MM.1S (cell line): ENCODE data around the gene TMEM225.

ENCODE experiments used
- DNase-seq: peaks from one replicate; pipeline ENCODE4 v3.0.0-alpha.2; 2015
- H2AFZ ChIP-seq: fragments of 300-600 bp; sonication (generic); 2 replicates; pipeline ENCODE4 v1.6.0; 2016; ENCODE audit warnings: antibody characterized with exemption, low read length
- H3F3A ChIP-seq: fragments of 300-600 bp; sonication (generic); 2 replicates; pipeline ENCODE4 v1.6.1; 2016; ENCODE audit warnings: mild to moderate bottlenecking, antibody characterized with exemption, low read length, moderate library complexity, mixed read lengths; ENCODE audit not compliant: insufficient read depth
- H3K27ac ChIP-seq: fragments of 300-600 bp; sonication (generic); 2 replicates; pipeline ENCODE4 v1.5.1; 2016; ENCODE audit warnings: mild to moderate bottlenecking, low read length
- H3K27me3 ChIP-seq: fragments of 300-600 bp; sonication (generic); replicated peaks from 2 replicates; pipeline ENCODE4 v1.6.0; 2016; ENCODE audit warnings: low read length; ENCODE audit not compliant: insufficient read depth
- H3K36me3 ChIP-seq: fragments of 300-600 bp; sonication (generic); replicated peaks from 2 replicates; pipeline ENCODE4 v1.6.1; 2016; ENCODE audit warnings: mild to moderate bottlenecking, low read length, mixed read lengths; ENCODE audit not compliant: insufficient read depth
- H3K4me1 ChIP-seq: fragments of 300-600 bp; sonication (generic); 2 replicates; pipeline ENCODE4 v1.6.1; 2016; ENCODE audit warnings: low read length, mixed read lengths
- H3K4me2 ChIP-seq: fragments of 300-600 bp; sonication (generic); 2 replicates; pipeline ENCODE4 v1.6.0; 2016; ENCODE audit warnings: low read depth, low read length
- H3K4me3 ChIP-seq: fragments of 300-600 bp; sonication (generic); 2 replicates; pipeline ENCODE4 v1.5.1; 2016; ENCODE audit warnings: low read length, mixed read lengths
- H3K79me2 ChIP-seq: fragments of 300-600 bp; sonication (generic); 2 replicates; pipeline ENCODE4 v1.6.1; 2016; ENCODE audit warnings: mixed run types, low read length, mixed read lengths
- H3K9ac ChIP-seq: fragments of 300-600 bp; sonication (generic); 2 replicates; pipeline ENCODE4 v1.6.1; 2016; ENCODE audit warnings: low read length, mixed read lengths
- H3K9me2 ChIP-seq: fragments of 300-600 bp; sonication (generic); replicated peaks from 2 replicates; pipeline ENCODE4 v1.6.1; 2016; ENCODE audit warnings: mild to moderate bottlenecking, low read length, mixed read lengths; ENCODE audit not compliant: insufficient read depth
- H3K9me3 ChIP-seq: fragments of 300-600 bp; sonication (generic); replicated peaks from 2 replicates; pipeline ENCODE4 v1.6.1; 2016; ENCODE audit warnings: mild to moderate bottlenecking, low read length, mixed read lengths; ENCODE audit not compliant: insufficient read depth
- H4K20me1 ChIP-seq: fragments of 300-600 bp; sonication (generic); 2 replicates; pipeline ENCODE4 v1.6.1; 2016; ENCODE audit warnings: mild to moderate bottlenecking, low read length, moderate library complexity, mixed read lengths; ENCODE audit not compliant: insufficient read depth
- CTCF ChIP-seq: fragments of 300-600 bp; sonication (generic); IDR thresholded peaks from 2 replicates; pipeline ENCODE4 v1.5.1; 2016; ENCODE audit warnings: antibody characterized with exemption, low read length, mixed read lengths
- EZH2 ChIP-seq: fragments of 300-600 bp; sonication (generic); optimal IDR thresholded peaks from 2 replicates; pipeline ENCODE3; 2017; ENCODE audit warnings: low read depth, mild to moderate bottlenecking, antibody characterized with exemption, low read length, mixed read lengths
- EZH2phosphoT487 ChIP-seq: fragments of 300-600 bp; sonication (generic); IDR thresholded peaks from 2 replicates; pipeline ENCODE4 v1.6.1; 2018; ENCODE audit warnings: antibody characterized with exemption, low read length

The TMEM225 gene

GRCh38 chr11:123838659-123839058, 46.8 kb downstream of the TMEM225 start:
- Histone ChIP-seq H3K4me3 (no peak overlapping the region), H3K36me3 (no peaks in the 10 kb centered on the region), H3K9ac (no peak overlapping the region), H3K4me1 (no peaks in the 10 kb centered on the region), H3K9me3 (no peaks in the 10 kb centered on the region), H3K79me2 (no peaks in the 10 kb centered on the region), H3K9me2 (no peaks in the 10 kb centered on the region), H3K27ac (no peak overlapping the region), H2AFZ (no peak overlapping the region), H3F3A (no peaks in the 10 kb centered on the region), H3K4me2 (no peak overlapping the region), H3K27me3 (no peaks in the 10 kb centered on the region), H4K20me1 (no peaks in the 10 kb centered on the region)
- TF ChIP-seq EZH2phosphoT487: no peak
- no peak for DNase-seq

- no peak for DNase-seq
- H3K27ac ChIP-seq: no peak overlapping the region
- H3K4me2 ChIP-seq: no peak overlapping the region
- no peaks in the 10 kb centered on the region for H3K4me1 ChIP-seq
- H3K9me3 ChIP-seq: no peaks in the 10 kb centered on the region
- H3K4me3 ChIP-seq: no peak overlapping the region
- no peaks in the 10 kb centered on the region for H3K79me2 ChIP-seq
- H3K36me3 ChIP-seq: no peaks in the 10 kb centered on the region
- H2AFZ ChIP-seq: no peak overlapping the region
- no peaks in the 10 kb centered on the region for H4K20me1 ChIP-seq
- H3F3A ChIP-seq: no peaks in the 10 kb centered on the region
- no peaks in the 10 kb centered on the region for H3K27me3 ChIP-seq
- TF ChIP-seq CTCF (no peak), EZH2phosphoT487 (no peak), EZH2 (no peak)
- no peak overlapping the region for H3K9ac ChIP-seq
- no peaks in the 10 kb centered on the region for H3K9me2 ChIP-seq
These were observed 47.3 kb downstream of the TMEM225 start for GRCh38 chr11:123838199-123838598.

DNA sequence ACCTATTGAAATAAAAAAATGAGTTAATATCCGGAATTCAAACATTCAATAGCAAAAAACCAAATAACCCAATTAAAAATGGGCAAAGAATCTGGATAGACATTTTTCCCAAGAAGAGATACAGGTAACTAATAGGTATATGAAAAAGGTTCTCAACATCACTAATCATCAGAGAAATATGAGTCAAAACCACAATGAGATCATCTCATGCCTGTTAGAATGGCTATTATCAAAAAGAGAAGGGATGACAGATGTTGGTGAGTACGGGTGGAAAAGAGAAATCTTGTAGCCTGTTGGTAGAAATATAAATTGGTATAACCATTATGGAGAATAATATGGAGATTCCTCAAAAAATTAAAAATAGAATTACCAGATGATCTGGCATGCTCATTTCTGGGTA, 52.4 kb downstream of the TMEM225 start:
- TF ChIP-seq EZH2phosphoT487: no peak
- no peaks in the 10 kb centered on the region for H3K9me3 ChIP-seq
- H4K20me1 ChIP-seq: no peaks in the 10 kb centered on the region
- H3F3A ChIP-seq: no peaks in the 10 kb centered on the region
- no peak overlapping the region for H3K4me2 ChIP-seq
- H3K79me2 ChIP-seq: no peaks in the 10 kb centered on the region
- H3K4me3 ChIP-seq: no peak overlapping the region
- no peaks in the 10 kb centered on the region for H3K9me2 ChIP-seq
- H2AFZ ChIP-seq: no peak overlapping the region
- H3K36me3 ChIP-seq: no peaks in the 10 kb centered on the region
- DNase-seq: no peak
- H3K27ac ChIP-seq: no peak overlapping the region
- no peaks in the 10 kb centered on the region for H3K27me3 ChIP-seq
- H3K9ac ChIP-seq: no peak overlapping the region
- no peaks in the 10 kb centered on the region for H3K4me1 ChIP-seq
